ENCODE measurements around the gene BOLA1.
"Not testable (repeated sequence)": the region's sequence is repeated elsewhere in the genome, so short reads cannot be mapped to it uniquely, and the experiment has no call there.

The BOLA1 gene

GRCh38 chr1:149932474-149932873 is 33.1 kb downstream of the BOLA1 start:
- no peak for DNase-seq

GRCh38 chr1:149933208-149933607 is 33.8 kb downstream of the BOLA1 start:
- no peak for DNase-seq

- DNase-seq = no peak
Observed at GRCh38 chr1:149934356-149934755, 35.0 kb downstream of the BOLA1 start.

DNA sequence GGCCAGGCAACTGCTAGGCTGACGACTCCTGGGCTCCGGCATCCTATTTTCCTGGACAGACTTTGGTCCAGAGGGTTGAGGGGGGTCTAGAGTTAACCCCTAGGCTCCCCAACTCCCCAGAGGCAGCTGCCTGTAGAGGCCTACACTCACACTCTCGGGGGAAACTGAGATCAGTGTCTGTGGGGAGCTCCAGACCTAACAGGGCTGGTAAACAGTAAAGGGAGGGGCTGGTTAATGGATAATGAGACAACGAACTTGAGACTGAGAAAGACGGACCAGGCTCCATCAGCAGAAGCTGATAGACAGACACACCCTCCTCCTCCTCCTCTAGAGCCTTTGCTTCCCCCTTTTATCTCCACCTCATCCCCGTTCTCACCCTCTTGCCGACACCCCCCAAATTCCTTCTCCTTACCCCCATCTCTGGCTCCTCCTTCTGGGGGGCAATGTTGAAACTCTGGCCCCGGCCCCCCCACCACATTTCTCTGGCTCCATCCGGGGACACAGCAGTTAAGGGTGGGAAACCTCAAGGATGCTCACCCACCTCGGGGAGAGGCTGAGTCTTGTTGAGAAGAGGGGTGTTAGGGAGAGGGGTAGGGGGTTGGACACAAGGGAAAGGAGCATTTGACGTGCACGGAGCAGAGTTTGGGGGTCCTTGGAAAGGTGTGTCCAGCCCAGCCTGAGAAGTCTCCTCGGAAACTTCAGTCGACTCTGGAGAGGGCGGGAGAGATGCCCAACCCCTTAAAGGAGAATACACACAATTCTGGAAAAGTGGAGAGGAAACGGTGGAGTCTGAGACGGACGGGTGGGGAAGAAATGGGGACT is 37.0 kb downstream of the BOLA1 start, which contains the start of gene MTMR11:
Gene MTMR11 (minus strand): TSS at position 710 of the 822 bp plus-strand sequence. CDS start 232 bp downstream, at position 478.
- DNase-seq = no peak

DNA sequence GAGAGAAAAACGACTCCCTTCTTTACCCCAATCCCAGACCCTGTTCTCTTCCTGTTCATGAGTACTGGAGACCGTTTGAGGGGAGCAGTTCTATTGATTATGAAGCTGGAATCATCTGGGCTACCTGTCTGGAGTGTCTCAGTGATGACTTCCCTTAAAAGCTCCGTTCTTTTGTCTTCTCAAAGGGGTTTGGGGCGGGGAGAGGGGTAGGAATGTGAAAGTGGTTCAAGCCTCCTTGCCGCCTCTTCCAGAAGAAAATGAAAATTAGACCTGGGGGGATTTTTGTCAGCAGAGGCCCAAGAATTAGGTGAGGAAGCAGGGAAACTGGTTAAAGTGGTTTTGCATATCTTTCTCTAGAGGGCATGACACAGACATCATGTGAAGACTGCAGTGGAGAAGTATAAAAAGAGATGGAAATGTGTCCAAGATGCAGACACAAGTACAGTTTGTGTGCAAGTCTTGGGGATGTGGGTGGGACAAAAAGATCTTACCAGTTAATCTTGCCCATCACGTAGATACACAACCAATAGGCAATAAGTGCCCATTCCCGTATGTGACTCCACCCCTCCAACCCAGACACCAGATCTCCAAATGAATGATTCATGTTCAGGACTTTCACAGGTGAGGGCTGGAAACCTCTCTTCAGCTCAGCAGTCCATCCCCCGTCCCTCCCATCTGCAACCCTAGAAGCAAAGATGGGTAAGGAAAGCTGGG is 37.8 kb downstream of the BOLA1 start:
- DNase-seq = no peak

DNA sequence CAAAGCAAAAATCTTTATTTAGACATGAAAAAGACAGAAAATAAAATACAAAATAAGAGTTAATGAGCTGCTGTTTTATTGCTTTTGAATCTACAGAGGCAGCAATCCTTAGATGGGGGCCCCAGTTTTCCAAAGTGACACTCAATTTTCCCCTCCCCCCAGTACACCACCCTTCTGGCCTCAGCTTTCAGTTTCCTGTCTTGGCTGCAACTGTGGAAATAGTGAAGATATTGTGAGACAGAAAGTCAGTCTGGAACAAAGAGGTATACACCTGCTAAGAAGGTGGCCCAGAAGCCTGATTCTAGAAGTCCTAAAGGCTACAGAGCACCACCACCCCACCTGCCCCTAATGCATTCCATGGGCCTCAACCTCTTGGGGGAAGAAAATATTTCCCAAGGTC is 38.4 kb downstream of the BOLA1 start:
- no peak for DNase-seq

DNA sequence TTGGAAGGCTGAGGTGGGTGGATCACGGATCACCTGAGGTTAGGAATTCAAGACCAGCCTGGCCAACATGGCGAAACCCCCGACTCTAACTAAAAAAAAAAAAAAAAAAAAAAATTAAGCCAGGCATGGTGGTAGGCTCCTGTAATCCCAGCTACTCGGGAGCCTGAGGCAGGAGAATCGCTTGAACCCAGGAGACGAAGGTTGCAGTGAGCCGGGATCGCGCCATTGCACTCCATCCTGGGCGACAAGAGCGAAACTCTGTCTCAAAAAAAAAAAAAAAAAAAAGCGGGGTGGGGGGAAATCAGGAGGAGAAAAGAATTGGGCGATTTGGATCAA is 39.3 kb downstream of the BOLA1 start:
- not testable (repeated sequence) for DNase-seq

GRCh38 chr1:149940427-149940826 is 41.1 kb downstream of the BOLA1 start:
- no peak for DNase-seq

GRCh38 chr1:149942207-149942606 is 42.8 kb downstream of the BOLA1 start:
- DNase-seq = no peak

DNA sequence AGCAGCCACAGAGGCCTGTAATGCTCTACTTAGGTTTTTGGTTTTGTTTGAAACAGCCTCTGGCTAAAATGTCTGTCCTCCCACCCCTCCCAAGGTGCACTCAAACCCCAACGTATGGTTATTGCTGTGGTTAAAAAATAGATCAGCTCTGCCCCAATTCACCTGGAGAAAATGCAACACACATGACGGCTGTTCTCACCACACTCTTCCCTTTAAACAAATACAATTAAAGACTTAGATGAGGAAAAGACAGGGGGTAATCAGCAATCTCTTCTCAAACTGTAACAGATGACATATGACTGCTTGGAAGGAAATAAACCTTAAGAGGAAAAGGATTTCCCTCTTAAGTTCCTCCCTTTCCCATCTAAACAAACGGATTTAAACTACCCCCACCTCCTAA is 43.5 kb downstream of the BOLA1 start:
- DNase-seq = no peak

GRCh38 chr1:149945206-149945605 is 45.8 kb downstream of the BOLA1 start:
- DNase-seq = no peak

DNA sequence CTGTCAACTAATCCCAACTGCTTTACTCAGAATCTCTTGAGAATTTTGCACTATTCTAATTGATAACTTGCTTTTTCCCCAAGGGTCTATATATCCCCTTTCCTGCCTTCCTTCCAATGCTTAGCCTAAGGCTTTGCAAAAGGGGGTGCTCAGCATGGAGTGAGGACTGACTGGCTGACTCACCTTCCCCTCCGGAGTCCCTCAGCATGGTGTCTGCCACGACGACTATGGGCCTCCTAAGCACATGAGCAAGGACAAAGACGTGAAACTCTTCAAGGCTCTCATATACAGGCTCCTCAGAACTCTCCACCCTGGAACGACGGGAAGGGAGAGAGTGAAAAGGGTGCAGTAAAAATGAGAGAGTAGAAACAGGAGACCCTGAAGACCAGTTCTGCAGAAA is 50.5 kb downstream of the BOLA1 start:
- DNase-seq = no peak
